HEK293 (cell line): ENCODE results near the gene MPHOSPH9.

Experiments used
- CTCF ChIA-PET: fragments of 350-600 bp; formaldehyde crosslinking; extraction: SDS; loops from one replicate; lab custom pipeline; 2021; ENCODE audit warnings: antibody characterized with exemption; lab: Yijun Ruan, JAX
- POLR2A ChIA-PET: fragments of 300-600 bp; formaldehyde crosslinking; extraction: SDS; loops from one replicate; lab custom pipeline; 2020; ENCODE audit warnings: antibody characterized with exemption, inconsistent platforms; lab: Yijun Ruan, JAX
- H3K27ac ChIP-seq: fragments of 200-500 bp; sonication (Bioruptor generic); 2 replicates; pipeline ENCODE4 v1.5.1; 2014; ENCODE audit warnings: low read depth, low read length, control low read depth, inconsistent platforms; ENCODE audit errors: extremely low read depth
- H3K36me3 ChIP-seq, 2 experiments: fragments of 200-500 bp in 1 of 2; sonication (Bioruptor generic) in 1 of 2; 1 replicate in 1 of 2; 2 replicates in 1 of 2; pipeline ENCODE4 v1.5.1; 2014 to 2017; ENCODE audit warnings: inconsistent platforms in 2 of 2, low read length in 2 of 2; ENCODE audit not compliant: control insufficient read depth in 2 of 2, insufficient read depth in 1 of 2
- H3K4me1 ChIP-seq: fragments of 200-500 bp; sonication (Bioruptor generic); 2 replicates; pipeline ENCODE4 v1.5.1; 2014; ENCODE audit warnings: mild to moderate bottlenecking, low read length, inconsistent platforms; ENCODE audit not compliant: control insufficient read depth, insufficient read depth
- H3K4me3 ChIP-seq: 2 replicates; pipeline ENCODE4 v1.5.1; 2011; ENCODE audit warnings: low read depth, mild to moderate bottlenecking, control low read depth, low read length, moderate library complexity
- H3K9me3 ChIP-seq: fragments of 200-500 bp; sonication (Bioruptor generic); 2 replicates; pipeline ENCODE4 v1.5.1; 2014; ENCODE audit warnings: low read depth, low read length, inconsistent platforms; ENCODE audit not compliant: control insufficient read depth, insufficient read depth
- KLF7 ChIP-seq: fragments of 450-650 bp; formaldehyde crosslinking; IDR thresholded peaks from 2 replicates; pipeline ENCODE4 v1.5.1; 2016; ENCODE audit warnings: missing biosample characterization, missing genetic modification characterization, borderline replicate concordance
- KLF8 ChIP-seq: fragments of 450-650 bp; formaldehyde crosslinking; IDR thresholded peaks from 2 replicates; pipeline ENCODE4 v1.5.1; 2016; ENCODE audit warnings: missing biosample characterization, missing genetic modification characterization
- KLF9 ChIP-seq: fragments of 450-650 bp; formaldehyde crosslinking; IDR thresholded peaks from 2 replicates; pipeline ENCODE4 v1.5.1; 2016; ENCODE audit warnings: missing biosample characterization, missing genetic modification characterization, low read depth
- SALL2 ChIP-seq: fragments of 450-650 bp; formaldehyde crosslinking; IDR thresholded peaks from 2 replicates; pipeline ENCODE4 v1.5.0; 2017; ENCODE audit warnings: missing biosample characterization, mild to moderate bottlenecking, missing genetic modification characterization, borderline replicate concordance
- SCRT2 ChIP-seq: fragments of 450-650 bp; formaldehyde crosslinking; IDR thresholded peaks from 2 replicates; pipeline ENCODE4 v1.5.1; 2016; ENCODE audit warnings: missing biosample characterization, missing genetic modification characterization
- SP7 ChIP-seq: fragments of 450-650 bp; formaldehyde crosslinking; IDR thresholded peaks from 2 replicates; pipeline ENCODE4 v1.5.1; 2016; ENCODE audit warnings: missing biosample characterization, missing genetic modification characterization
- ZBTB17 ChIP-seq: fragments of 450-650 bp; formaldehyde crosslinking; IDR thresholded peaks from 2 replicates; pipeline ENCODE4 v1.5.1; 2016; ENCODE audit warnings: missing biosample characterization, missing genetic modification characterization
- ZFP37 ChIP-seq: fragments of 450-650 bp; formaldehyde crosslinking; IDR thresholded peaks from 2 replicates; pipeline ENCODE4 v1.5.1; 2016; ENCODE audit warnings: missing biosample characterization, missing genetic modification characterization
- ZNF121 ChIP-seq: fragments of 450-650 bp; formaldehyde crosslinking; IDR thresholded peaks from 2 replicates; pipeline ENCODE4 v1.5.1; 2016; ENCODE audit warnings: missing biosample characterization, missing genetic modification characterization
- ZNF2 ChIP-seq: fragments of 450-650 bp; formaldehyde crosslinking; IDR thresholded peaks from 2 replicates; pipeline ENCODE4 v1.5.1; 2016; ENCODE audit warnings: missing biosample characterization, missing genetic modification characterization
- ZNF324 ChIP-seq: fragments of 450-650 bp; formaldehyde crosslinking; IDR thresholded peaks from 2 replicates; pipeline ENCODE4 v1.5.1; 2016; ENCODE audit warnings: missing biosample characterization, missing genetic modification characterization
- ZNF335 ChIP-seq: fragments of 450-650 bp; formaldehyde crosslinking; conservative IDR thresholded peaks from 2 replicates; pipeline ENCODE4 v1.5.1; 2016; ENCODE audit warnings: missing biosample characterization, missing genetic modification characterization
- ZNF341 ChIP-seq: fragments of 450-650 bp; formaldehyde crosslinking; IDR thresholded peaks from 2 replicates; pipeline ENCODE4; 2016; ENCODE audit warnings: low read depth, missing biosample characterization, missing genetic modification characterization
- ZNF366 ChIP-seq: fragments of 450-650 bp; formaldehyde crosslinking; conservative IDR thresholded peaks from 2 replicates; pipeline ENCODE4 v1.5.1; 2016; ENCODE audit warnings: missing biosample characterization, missing genetic modification characterization
- ZNF416 ChIP-seq: fragments of 450-650 bp; formaldehyde crosslinking; IDR thresholded peaks from 2 replicates; pipeline ENCODE4 v1.5.1; 2016; ENCODE audit warnings: missing biosample characterization, missing genetic modification characterization
- ZNF600 ChIP-seq: fragments of 450-650 bp; formaldehyde crosslinking; IDR thresholded peaks from 2 replicates; pipeline ENCODE4 v1.5.1; 2016; ENCODE audit warnings: missing biosample characterization, missing genetic modification characterization
- ZNF701 ChIP-seq: fragments of 450-650 bp; formaldehyde crosslinking; IDR thresholded peaks from 2 replicates; pipeline ENCODE4 v1.5.1; 2016; ENCODE audit warnings: missing biosample characterization, missing genetic modification characterization
- TF ChIP-seq, protein P1 (sequence below): fragments of 450-650 bp; formaldehyde crosslinking; IDR thresholded peaks from 2 replicates; pipeline ENCODE4 v1.5.1; 2016; ENCODE audit warnings: missing biosample characterization, missing genetic modification characterization, borderline replicate concordance
- TF ChIP-seq, protein P2 (sequence below): fragments of 450-650 bp; formaldehyde crosslinking; IDR thresholded peaks from 2 replicates; pipeline ENCODE4 v1.5.1; 2016; ENCODE audit warnings: missing biosample characterization, missing genetic modification characterization
- TF ChIP-seq, protein P3 (sequence below): fragments of 450-650 bp; formaldehyde crosslinking; IDR thresholded peaks from 2 replicates; pipeline ENCODE4 v1.5.1; 2016; ENCODE audit warnings: missing biosample characterization, missing genetic modification characterization
- TF ChIP-seq, protein P4 (sequence below): fragments of 450-650 bp; formaldehyde crosslinking; IDR thresholded peaks from 2 replicates; pipeline ENCODE4 v1.5.1; 2017; ENCODE audit warnings: missing biosample characterization, missing genetic modification characterization
- TF ChIP-seq, protein P5 (sequence below): fragments of 450-650 bp; formaldehyde crosslinking; IDR thresholded peaks from 2 replicates; pipeline ENCODE4 v1.5.1; 2016; ENCODE audit warnings: missing biosample characterization, missing genetic modification characterization

The MPHOSPH9 gene

DNA sequence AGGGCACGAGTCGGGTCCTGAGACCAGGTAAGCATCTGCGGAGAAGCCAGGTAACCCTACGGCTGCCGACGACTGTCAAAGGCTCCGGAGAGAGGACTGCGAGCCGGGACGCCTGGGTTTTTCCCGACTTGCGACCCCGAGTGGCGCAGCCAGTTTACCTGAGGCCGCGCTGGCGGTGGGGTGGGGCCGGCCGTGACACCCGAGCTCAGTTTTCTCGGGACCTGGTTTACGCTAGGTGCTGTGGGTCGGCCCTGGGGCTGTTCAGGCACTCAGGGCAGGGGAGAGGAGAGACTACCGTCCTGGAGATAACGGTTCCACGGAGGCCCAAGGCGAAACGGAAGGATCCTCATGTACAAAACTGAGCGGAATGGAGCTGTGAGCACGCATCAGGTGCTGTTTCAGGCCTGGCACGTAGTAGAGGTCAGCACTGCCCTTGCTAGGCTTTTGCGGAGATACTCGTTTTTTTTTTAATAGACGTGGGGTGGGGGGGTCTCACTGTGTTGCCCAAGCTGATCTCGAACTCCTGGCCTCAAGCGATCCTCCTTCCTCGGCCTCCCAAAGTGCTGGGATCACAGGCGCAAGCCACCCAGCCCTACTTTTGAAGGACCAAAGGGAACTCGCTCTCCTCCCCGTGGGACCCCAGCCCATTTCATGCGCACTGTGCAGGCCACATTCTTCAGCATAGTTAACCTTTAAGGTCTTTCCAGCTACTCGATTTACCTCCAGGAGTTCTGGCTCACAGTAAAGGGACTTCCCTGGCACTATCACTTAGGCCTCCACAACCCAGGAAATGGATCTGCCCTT is 766 bp upstream of the MPHOSPH9 start (continued):
- TF ChIP-seq, protein P1, sequence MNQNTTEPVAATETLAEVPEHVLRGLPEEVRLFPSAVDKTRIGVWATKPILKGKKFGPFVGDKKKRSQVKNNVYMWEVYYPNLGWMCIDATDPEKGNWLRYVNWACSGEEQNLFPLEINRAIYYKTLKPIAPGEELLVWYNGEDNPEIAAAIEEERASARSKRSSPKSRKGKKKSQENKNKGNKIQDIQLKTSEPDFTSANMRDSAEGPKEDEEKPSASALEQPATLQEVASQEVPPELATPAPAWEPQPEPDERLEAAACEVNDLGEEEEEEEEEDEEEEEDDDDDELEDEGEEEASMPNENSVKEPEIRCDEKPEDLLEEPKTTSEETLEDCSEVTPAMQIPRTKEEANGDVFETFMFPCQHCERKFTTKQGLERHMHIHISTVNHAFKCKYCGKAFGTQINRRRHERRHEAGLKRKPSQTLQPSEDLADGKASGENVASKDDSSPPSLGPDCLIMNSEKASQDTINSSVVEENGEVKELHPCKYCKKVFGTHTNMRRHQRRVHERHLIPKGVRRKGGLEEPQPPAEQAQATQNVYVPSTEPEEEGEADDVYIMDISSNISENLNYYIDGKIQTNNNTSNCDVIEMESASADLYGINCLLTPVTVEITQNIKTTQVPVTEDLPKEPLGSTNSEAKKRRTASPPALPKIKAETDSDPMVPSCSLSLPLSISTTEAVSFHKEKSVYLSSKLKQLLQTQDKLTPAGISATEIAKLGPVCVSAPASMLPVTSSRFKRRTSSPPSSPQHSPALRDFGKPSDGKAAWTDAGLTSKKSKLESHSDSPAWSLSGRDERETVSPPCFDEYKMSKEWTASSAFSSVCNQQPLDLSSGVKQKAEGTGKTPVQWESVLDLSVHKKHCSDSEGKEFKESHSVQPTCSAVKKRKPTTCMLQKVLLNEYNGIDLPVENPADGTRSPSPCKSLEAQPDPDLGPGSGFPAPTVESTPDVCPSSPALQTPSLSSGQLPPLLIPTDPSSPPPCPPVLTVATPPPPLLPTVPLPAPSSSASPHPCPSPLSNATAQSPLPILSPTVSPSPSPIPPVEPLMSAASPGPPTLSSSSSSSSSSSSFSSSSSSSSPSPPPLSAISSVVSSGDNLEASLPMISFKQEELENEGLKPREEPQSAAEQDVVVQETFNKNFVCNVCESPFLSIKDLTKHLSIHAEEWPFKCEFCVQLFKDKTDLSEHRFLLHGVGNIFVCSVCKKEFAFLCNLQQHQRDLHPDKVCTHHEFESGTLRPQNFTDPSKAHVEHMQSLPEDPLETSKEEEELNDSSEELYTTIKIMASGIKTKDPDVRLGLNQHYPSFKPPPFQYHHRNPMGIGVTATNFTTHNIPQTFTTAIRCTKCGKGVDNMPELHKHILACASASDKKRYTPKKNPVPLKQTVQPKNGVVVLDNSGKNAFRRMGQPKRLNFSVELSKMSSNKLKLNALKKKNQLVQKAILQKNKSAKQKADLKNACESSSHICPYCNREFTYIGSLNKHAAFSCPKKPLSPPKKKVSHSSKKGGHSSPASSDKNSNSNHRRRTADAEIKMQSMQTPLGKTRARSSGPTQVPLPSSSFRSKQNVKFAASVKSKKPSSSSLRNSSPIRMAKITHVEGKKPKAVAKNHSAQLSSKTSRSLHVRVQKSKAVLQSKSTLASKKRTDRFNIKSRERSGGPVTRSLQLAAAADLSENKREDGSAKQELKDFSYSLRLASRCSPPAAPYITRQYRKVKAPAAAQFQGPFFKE (tag by site-specific recombination) = no peak
- 0 out of 2 replicates have a peak, but pooled peaks have one; percentile 35 for TF ChIP-seq ZBTB17 (tag by site-specific recombination)
- TF ChIP-seq ZNF2 (tag by site-specific recombination) = 0 out of 2 replicates have a peak, but pooled peaks have one; percentile 48
- TF ChIP-seq SALL2 (tag by site-specific recombination) = no peak
- peak; percentile 66; the same call in 1 of the 2 replicates for TF ChIP-seq KLF7 (tag by site-specific recombination)
- TF ChIP-seq ZNF324 (tag by site-specific recombination) = no peak
- no peak for TF ChIP-seq KLF9 (tag by site-specific recombination)
- TF ChIP-seq ZFP37 (tag by site-specific recombination) = peak; percentile 20; the same call in 1 of the 2 replicates
- peak; percentile 89 for TF ChIP-seq ZNF121 (tag by site-specific recombination)
- TF ChIP-seq SCRT2 = peak; percentile 91
- TF ChIP-seq KLF8 = peak; percentile 57; the same call in 1 of the 2 replicates
- no peak; the same call in 1 of the 2 replicates for TF ChIP-seq ZNF600 (tag by site-specific recombination)
- TF ChIP-seq, all 188 proteins: peak for 22

DNA sequence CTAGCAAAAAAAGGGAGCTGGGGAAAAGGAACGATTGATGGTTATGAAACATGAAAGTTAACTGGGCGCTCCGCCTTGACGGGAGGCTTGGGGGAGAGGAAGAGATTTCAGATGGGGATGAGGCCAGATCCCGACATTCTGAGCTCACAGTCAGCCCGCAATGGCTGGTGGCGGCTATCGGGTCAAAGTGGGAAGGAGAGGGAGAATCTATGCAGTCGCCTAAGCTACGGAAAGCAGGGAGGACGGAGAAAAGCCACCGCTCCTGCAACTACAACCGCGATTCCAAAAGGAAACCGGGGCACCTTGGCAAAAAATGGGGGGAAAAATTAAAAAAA is 502 bp downstream of the MPHOSPH9 start:
- H3K27ac ChIP-seq = peak overlapping the region; percentile 86
- peak overlapping the region; percentile 90 for H3K4me3 ChIP-seq
- ChIA-PET CTCF (interaction anchor here (0.6 to 1.7 kb wide), 5 partner anchors 9 to 159 kb away, joined by 3 to 7 read pairs (median 5); no protein-coding TSS in a partner anchor), POLR2A (interaction anchor here (0.5 to 2.8 kb wide), 60 partner anchors 9 to 1006 kb away, joined by 3 to 56 read pairs (median 4); partner anchors contain the start of genes ABCB9, ARL6IP4, ATP6V0A2 and DDX55)
- peaks cover 17% of the 10 kb centered on the region for H3K4me1 ChIP-seq
- no peaks in the 10 kb centered on the region for H3K9me3 ChIP-seq
- H3K36me3 ChIP-seq = peaks cover 19 to 20% of the 10 kb centered on the region in 2 experiments
- TF ChIP-seq SP7 (no peak), ZNF366 (tag by site-specific recombination) (peak; percentile 72), ZNF335 (tag by site-specific recombination) (peak; percentile 89), ZNF341 (tag by site-specific recombination) (peak; percentile 66), ZNF701 (tag by site-specific recombination) (no peak), ZBTB17 (tag by site-specific recombination) (peak; percentile 92), ZNF416 (tag by site-specific recombination) (no peak)
- TF ChIP-seq, protein P2, sequence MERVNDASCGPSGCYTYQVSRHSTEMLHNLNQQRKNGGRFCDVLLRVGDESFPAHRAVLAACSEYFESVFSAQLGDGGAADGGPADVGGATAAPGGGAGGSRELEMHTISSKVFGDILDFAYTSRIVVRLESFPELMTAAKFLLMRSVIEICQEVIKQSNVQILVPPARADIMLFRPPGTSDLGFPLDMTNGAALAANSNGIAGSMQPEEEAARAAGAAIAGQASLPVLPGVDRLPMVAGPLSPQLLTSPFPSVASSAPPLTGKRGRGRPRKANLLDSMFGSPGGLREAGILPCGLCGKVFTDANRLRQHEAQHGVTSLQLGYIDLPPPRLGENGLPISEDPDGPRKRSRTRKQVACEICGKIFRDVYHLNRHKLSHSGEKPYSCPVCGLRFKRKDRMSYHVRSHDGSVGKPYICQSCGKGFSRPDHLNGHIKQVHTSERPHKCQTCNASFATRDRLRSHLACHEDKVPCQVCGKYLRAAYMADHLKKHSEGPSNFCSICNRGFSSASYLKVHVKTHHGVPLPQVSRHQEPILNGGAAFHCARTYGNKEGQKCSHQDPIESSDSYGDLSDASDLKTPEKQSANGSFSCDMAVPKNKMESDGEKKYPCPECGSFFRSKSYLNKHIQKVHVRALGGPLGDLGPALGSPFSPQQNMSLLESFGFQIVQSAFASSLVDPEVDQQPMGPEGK (tag by site-specific recombination) = peak; percentile 96; the same call in 1 of the 2 replicates
- TF ChIP-seq, protein P3, sequence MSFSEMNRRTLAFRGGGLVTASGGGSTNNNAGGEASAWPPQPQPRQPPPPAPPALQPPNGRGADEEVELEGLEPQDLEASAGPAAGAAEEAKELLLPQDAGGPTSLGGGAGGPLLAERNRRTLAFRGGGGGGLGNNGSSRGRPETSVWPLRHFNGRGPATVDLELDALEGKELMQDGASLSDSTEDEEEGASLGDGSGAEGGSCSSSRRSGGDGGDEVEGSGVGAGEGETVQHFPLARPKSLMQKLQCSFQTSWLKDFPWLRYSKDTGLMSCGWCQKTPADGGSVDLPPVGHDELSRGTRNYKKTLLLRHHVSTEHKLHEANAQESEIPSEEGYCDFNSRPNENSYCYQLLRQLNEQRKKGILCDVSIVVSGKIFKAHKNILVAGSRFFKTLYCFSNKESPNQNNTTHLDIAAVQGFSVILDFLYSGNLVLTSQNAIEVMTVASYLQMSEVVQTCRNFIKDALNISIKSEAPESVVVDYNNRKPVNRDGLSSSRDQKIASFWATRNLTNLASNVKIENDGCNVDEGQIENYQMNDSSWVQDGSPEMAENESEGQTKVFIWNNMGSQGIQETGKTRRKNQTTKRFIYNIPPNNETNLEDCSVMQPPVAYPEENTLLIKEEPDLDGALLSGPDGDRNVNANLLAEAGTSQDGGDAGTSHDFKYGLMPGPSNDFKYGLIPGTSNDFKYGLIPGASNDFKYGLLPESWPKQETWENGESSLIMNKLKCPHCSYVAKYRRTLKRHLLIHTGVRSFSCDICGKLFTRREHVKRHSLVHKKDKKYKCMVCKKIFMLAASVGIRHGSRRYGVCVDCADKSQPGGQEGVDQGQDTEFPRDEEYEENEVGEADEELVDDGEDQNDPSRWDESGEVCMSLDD = 0 out of 2 replicates have a peak, but pooled peaks have one; percentile 97
- TF ChIP-seq, protein P4, sequence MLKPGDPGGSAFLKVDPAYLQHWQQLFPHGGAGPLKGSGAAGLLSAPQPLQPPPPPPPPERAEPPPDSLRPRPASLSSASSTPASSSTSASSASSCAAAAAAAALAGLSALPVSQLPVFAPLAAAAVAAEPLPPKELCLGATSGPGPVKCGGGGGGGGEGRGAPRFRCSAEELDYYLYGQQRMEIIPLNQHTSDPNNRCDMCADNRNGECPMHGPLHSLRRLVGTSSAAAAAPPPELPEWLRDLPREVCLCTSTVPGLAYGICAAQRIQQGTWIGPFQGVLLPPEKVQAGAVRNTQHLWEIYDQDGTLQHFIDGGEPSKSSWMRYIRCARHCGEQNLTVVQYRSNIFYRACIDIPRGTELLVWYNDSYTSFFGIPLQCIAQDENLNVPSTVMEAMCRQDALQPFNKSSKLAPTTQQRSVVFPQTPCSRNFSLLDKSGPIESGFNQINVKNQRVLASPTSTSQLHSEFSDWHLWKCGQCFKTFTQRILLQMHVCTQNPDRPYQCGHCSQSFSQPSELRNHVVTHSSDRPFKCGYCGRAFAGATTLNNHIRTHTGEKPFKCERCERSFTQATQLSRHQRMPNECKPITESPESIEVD = peak; percentile 77; the same call in 1 of the 2 replicates
- TF ChIP-seq, protein P5, sequence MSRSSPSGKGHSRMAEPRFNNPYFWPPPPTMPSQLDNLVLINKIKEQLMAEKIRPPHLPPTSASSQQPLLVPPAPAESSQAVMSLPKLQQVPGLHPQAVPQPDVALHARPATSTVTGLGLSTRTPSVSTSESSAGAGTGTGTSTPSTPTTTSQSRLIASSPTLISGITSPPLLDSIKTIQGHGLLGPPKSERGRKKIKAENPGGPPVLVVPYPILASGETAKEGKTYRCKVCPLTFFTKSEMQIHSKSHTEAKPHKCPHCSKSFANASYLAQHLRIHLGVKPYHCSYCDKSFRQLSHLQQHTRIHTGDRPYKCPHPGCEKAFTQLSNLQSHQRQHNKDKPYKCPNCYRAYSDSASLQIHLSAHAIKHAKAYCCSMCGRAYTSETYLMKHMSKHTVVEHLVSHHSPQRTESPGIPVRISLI = peak; percentile 100
